CD4-positive, alpha-beta T cell (primary cell): ENCODE measurements around the gene PELI2. TPM values are rescaled to one million over a fixed set of nuclear protein-coding genes. Genes with fewer than 3 reads are reported as not detected.

Experiments used
- ATAC-seq: fragments of 200-7000 bp; cut with Tn5 transposase; one replicate; pipeline ENCODE4 v1.10.0; 2022; ENCODE audit warnings: mild to moderate bottlenecking; ENCODE audit not compliant: poor library complexity
- CTCF ChIA-PET: fragments of 350-600 bp; sonication (Branson Sonifier 250); formaldehyde crosslinking; loops from one replicate; lab custom pipeline; 2021; ENCODE audit warnings: antibody characterized with exemption, inconsistent platforms; lab: Charles Lee
- POLR2A ChIA-PET: fragments of 350-600 bp; sonication (Branson Sonifier 250); formaldehyde crosslinking; loops from one replicate; lab custom pipeline; 2021; ENCODE audit warnings: antibody characterized with exemption, inconsistent platforms; lab: Charles Lee
- DNase-seq, 14 experiments: peaks; one replicate each; pipeline ENCODE4 v3.0.0-alpha.2; 2013 to 2020; ENCODE audit warnings: mixed read lengths in 2 of 14
- H3K27ac ChIP-seq, 2 donors: one replicate each; pipeline versions ENCODE4 v1.5.1 to v1.7.0; 2013; ENCODE audit warnings: low read length in 2 of 2, low read depth in 1 of 2, mild to moderate bottlenecking in 1 of 2
- H3K27me3 ChIP-seq, 2 experiments: 1 replicate in 1 of 2; 2 replicates in 1 of 2; pipeline versions ENCODE4 v1.6.1 to v1.7.0; 2013; ENCODE audit warnings: low read length in 2 of 2, control low read depth in 1 of 2, mild to moderate bottlenecking in 1 of 2, moderate library complexity in 1 of 2; ENCODE audit not compliant: insufficient read depth in 2 of 2, control insufficient read depth in 1 of 2
- H3K36me3 ChIP-seq: one replicate; pipeline ENCODE4 v1.6.1; 2013; ENCODE audit warnings: low read length, control low read depth; ENCODE audit not compliant: insufficient read depth
- H3K4me1 ChIP-seq: one replicate; pipeline ENCODE4 v1.6.1; 2013; ENCODE audit warnings: low read length, control low read depth; ENCODE audit not compliant: insufficient read depth
- H3K4me3 ChIP-seq: one replicate; pipeline ENCODE4 v1.5.1; 2013; ENCODE audit warnings: mild to moderate bottlenecking, low read length, moderate library complexity
- H3K9me3 ChIP-seq, 2 experiments: 1 replicate in 1 of 2; 2 replicates in 1 of 2; pipeline versions ENCODE4 v1.6.1 to v1.7.0; 2013; ENCODE audit warnings: low read length in 2 of 2, mild to moderate bottlenecking in 2 of 2, control low read depth in 1 of 2, moderate library complexity in 1 of 2; ENCODE audit not compliant: control insufficient read depth in 1 of 2, insufficient read depth in 1 of 2
- H3K27ac Mint-ChIP-seq: one replicate; pipeline ENCODE4 v1.8.0; 2020; ENCODE audit warnings: mixed read lengths
- H3K27me3 Mint-ChIP-seq: one replicate; pipeline ENCODE4 v1.8.0; 2021; ENCODE audit warnings: mixed read lengths
- H3K36me3 Mint-ChIP-seq: one replicate; pipeline ENCODE4 v1.8.0; 2021; ENCODE audit warnings: low read depth, mixed read lengths
- H3K4me1 Mint-ChIP-seq: one replicate; pipeline ENCODE4 v1.8.0; 2021; ENCODE audit warnings: low read depth, mixed read lengths
- H3K4me3 Mint-ChIP-seq: one replicate; pipeline ENCODE4 v1.8.0; 2020; ENCODE audit warnings: mild to moderate bottlenecking, mixed read lengths
- H3K9me3 Mint-ChIP-seq: one replicate; pipeline ENCODE4 v1.8.0; 2020; ENCODE audit warnings: mixed read lengths
- CTCF ChIP-seq: fragments of 200-600 bp; IDR thresholded peaks from one replicate; pipeline ENCODE4 v1.8.0; 2022; ENCODE audit warnings: antibody characterized with exemption, mild to moderate bottlenecking
- intact Hi-C, 2 experiments: fragments of 100-400 bp; cut with DNase I in 1 of 2; cut with micrococcal nuclease in 1 of 2; formaldehyde crosslinking; loops; one replicate each; pipeline versions ENCODE4 v1.15.1 to v1.9.0; 2023 to 2025; cut with DNase I, micrococcal nuclease
- total RNA-seq, 174 experiments: library from RNA in 2 of 174; stranded (reverse) in 2 of 174; gene quantifications; one replicate each; pipeline ENCODE4 v1.2.3 and lab custom pipeline; 2021 to 2026

Gene PELI2
- total RNA-seq, 2 experiments from 2014 or later: 12.2 to 15.9 TPM

- intact Hi-C loops: loop anchor here (2.0 to 10.0 kb wide), 7 partner anchors 62 to 855 kb away; partner anchors contain the start of genes ATG14 (in 1 of the 2), KTN1 (in 1 of the 2) and TMEM260 (in 1 of the 2)
- Histone ChIP-seq H3K9me3 (no peaks in the 10 kb centered on the region), H3K4me3 (peak overlapping the region; percentile 62), H3K4me1 (peaks cover 27% of the 10 kb centered on the region), H3K27ac (no peak overlapping the region), H3K27me3 (peaks cover 0 to 11% of the 10 kb centered on the region in 2 experiments), H3K36me3 (no peaks in the 10 kb centered on the region)
- POLR2A ChIA-PET: interaction anchor here (0.6 to 3.6 kb wide), 11 partner anchors 11 to 1150 kb away, joined by 3 to 16 read pairs (median 3); partner anchors contain the start of genes AP5M1 and EXOC5
- DNase-seq (peak in 10 of 14 experiments; percentile 2 to 54 (median 18)), ATAC-seq (no peak)
- Mint-ChIP-seq H3K4me1 (peaks cover 60% of the 10 kb centered on the region), H3K27me3 (peaks cover 8% of the 10 kb centered on the region), H3K9me3 (no peaks in the 10 kb centered on the region), H3K36me3 (peaks cover 10% of the 10 kb centered on the region), H3K4me3 (peak overlapping the region; percentile 92), H3K27ac (peak overlapping the region; percentile 82)
- TF ChIP-seq CTCF: no peak
- CTCF ChIA-PET: no interaction called here
These were observed 1.2 kb downstream of the PELI2 start for GRCh38 chr14:56119201-56119981.

GRCh38 chr14:56120091-56120691 lies 2.0 kb downstream of the PELI2 start:
- intact Hi-C loops: loop anchor here in 1 of 2 experiments (10.0 kb wide), 1 partner anchor 535 kb away; the partner anchor contains the start of gene KTN1
- Histone ChIP-seq H3K27ac (no peak overlapping the region), H3K27me3 (peaks cover 0 to 13% of the 10 kb centered on the region in 2 experiments), H3K4me3 (peak overlapping the region; percentile 62), H3K36me3 (no peaks in the 10 kb centered on the region), H3K9me3 (no peaks in the 10 kb centered on the region), H3K4me1 (peaks cover 27% of the 10 kb centered on the region)
- Mint-ChIP-seq H3K36me3 (peaks cover 10% of the 10 kb centered on the region), H3K4me3 (peak overlapping the region; percentile 92), H3K27ac (peak overlapping the region; percentile 82), H3K27me3 (peaks cover 15% of the 10 kb centered on the region), H3K4me1 (peaks cover 66% of the 10 kb centered on the region), H3K9me3 (no peaks in the 10 kb centered on the region)
- DNase-seq: peak in 2 of 14 experiments; percentile 20 to 24
- TF ChIP-seq CTCF: no peak
- ChIA-PET CTCF (no interaction called here), POLR2A (interaction anchor here (0.6 to 1.3 kb wide), 4 partner anchors 53 to 354 kb away, joined by 3 to 4 read pairs (median 3); no protein-coding TSS in a partner anchor)
- ATAC-seq: no peak

- peaks cover 19% of the 10 kb centered on the region for H3K4me1 ChIP-seq
- Mint-ChIP-seq H3K9me3 (no peaks in the 10 kb centered on the region), H3K27me3 (peaks cover 15% of the 10 kb centered on the region), H3K27ac (no peak overlapping the region), H3K4me1 (peaks cover 55% of the 10 kb centered on the region), H3K4me3 (peak overlapping the region; percentile 46), H3K36me3 (peaks cover 10% of the 10 kb centered on the region)
- DNase-seq (no peak), ATAC-seq (no peak)
- ChIA-PET CTCF (no interaction called here), POLR2A (no interaction called here)
- H3K27me3 ChIP-seq: peaks cover 0 to 13% of the 10 kb centered on the region in 2 experiments
- H3K4me3 ChIP-seq: no peak overlapping the region
- no peak for TF ChIP-seq CTCF
- no peak overlapping the region for H3K27ac ChIP-seq
- no peaks in the 10 kb centered on the region for H3K36me3 ChIP-seq
- no peaks in the 10 kb centered on the region for H3K9me3 ChIP-seq
- intact Hi-C loops: loop anchor here in 1 of 2 experiments (10.0 kb wide), 1 partner anchor 537 kb away; the partner anchor contains the start of gene KTN1
These were observed 3.6 kb downstream of the PELI2 start for GRCh38 chr14:56121816-56122215.
